ENCODE measurements around the gene ADGRD2. TPM values are rescaled to one million over a fixed set of nuclear protein-coding genes. Genes with fewer than 3 reads are reported as not detected.

Gene ADGRD2
- total and polyA plus RNA-seq, 9 of the 15 experiments (the other 6 are each of a cell fraction or from before 2014, with no cell fraction given) = not detected

GRCh38 chr9:124511891-124512805 lies 61.9 kb downstream of the ADGRD2 start (continued):
- no peak for TF ChIP-seq ZNF140 (CRISPR knock-in tag; IDR thresholded peaks at IDR 0.05)
- TF ChIP-seq HNRNPUL1 (IDR thresholded peaks at IDR 0.05; ENCODE audit: low read length) = no peak
- TF ChIP-seq STAT6 (CRISPR knock-in tag; IDR thresholded peaks at IDR 0.05) = no peak
- TF ChIP-seq HBP1 (CRISPR knock-in tag; IDR thresholded peaks at IDR 0.05) = peak; percentile 44; the same call in 1 of the 2 replicates
- peak; percentile 22; the same call in 1 of the 2 replicates for TF ChIP-seq CREM (IDR thresholded peaks at IDR 0.05; ENCODE audit: low read depth)
- no peak for TF ChIP-seq EWSR1 (IDR thresholded peaks at IDR 0.05; ENCODE audit: borderline replicate concordance, low read depth, partially characterized antibody)
- TF ChIP-seq MGA (IDR thresholded peaks at IDR 0.05) = peak; percentile 91
- TF ChIP-seq TCFL5 (CRISPR knock-in tag; conservative IDR thresholded peaks at IDR 0.05) = no peak
- TF ChIP-seq SMAD2 (IDR thresholded peaks at IDR 0.05; ENCODE audit: low read depth, low read length) = no peak

All from K562 (cell line).